H1 (cell line): ENCODE data around the gene SEMA6A. TPM values are rescaled to one million over a fixed set of nuclear protein-coding genes. Genes with fewer than 3 reads are reported as not detected.
A peak's percentile ranks its signal among the peaks of the same experiment; 100 is the strongest.

Experiments
- CTCF ChIA-PET: fragments of 300-600 bp; sonication (Branson Sonifier 250); formaldehyde crosslinking; loops from one replicate; lab custom pipeline; 2021; ENCODE audit not compliant: partially characterized antibody; lab: Charles Lee
- POLR2A ChIA-PET: fragments of 300-600 bp; sonication (Branson Sonifier 250); formaldehyde crosslinking; loops from one replicate; lab custom pipeline; 2021; ENCODE audit warnings: inconsistent platforms; ENCODE audit not compliant: partially characterized antibody; lab: Charles Lee
- DNase-seq, 2 experiments: peaks; one replicate each; pipeline versions ENCODE4 v3.0.0 to v3.0.0-alpha.2; 2010 to 2022; ENCODE audit warnings: low spot score in 2 of 2, low read depth in 1 of 2, mixed read lengths in 1 of 2
- FAIRE-seq: peaks from 2 replicates; lab custom pipeline; 2011; peaks lifted over from hg19 to GRCh38; lab: Jason Lieb, UNC
- H2AFZ ChIP-seq: 2 replicates; pipeline ENCODE4 v1.8.1; 2012; ENCODE audit warnings: low read length, inconsistent platforms
- H2AK5ac ChIP-seq: 2 replicates; pipeline ENCODE4 v1.6.1; 2013; ENCODE audit warnings: low read depth, low read length
- H2BK120ac ChIP-seq: replicated peaks from 2 replicates; pipeline ENCODE3; 2013; ENCODE audit warnings: low read depth, low read length, inconsistent platforms
- H2BK12ac ChIP-seq: 2 replicates; pipeline ENCODE4 v1.6.1; 2013; ENCODE audit warnings: low read depth, low read length
- H2BK15ac ChIP-seq: 2 replicates; pipeline ENCODE4 v1.6.1; 2013; ENCODE audit warnings: low read length
- H2BK20ac ChIP-seq: 2 replicates; pipeline ENCODE4 v1.6.1; 2013; ENCODE audit warnings: low read length
- H2BK5ac ChIP-seq: 2 replicates; pipeline ENCODE4 v1.6.1; 2013; ENCODE audit warnings: low read depth, low read length
- H3K14ac ChIP-seq: 2 replicates; pipeline ENCODE4 v1.6.1; 2013; ENCODE audit warnings: inconsistent platforms; ENCODE audit not compliant: insufficient read length
- H3K18ac ChIP-seq: 2 replicates; pipeline ENCODE4 v1.6.1; 2013; ENCODE audit warnings: low read length; ENCODE audit errors: extremely low read depth
- H3K23ac ChIP-seq: 2 replicates; pipeline ENCODE4 v1.6.1; 2013; ENCODE audit warnings: inconsistent platforms; ENCODE audit not compliant: insufficient read length
- H3K23me2 ChIP-seq: 2 replicates; pipeline ENCODE4 v1.6.1; 2013; ENCODE audit warnings: low read depth, low read length
- H3K27ac ChIP-seq: 2 replicates; pipeline ENCODE4 v1.6.1; 2011; ENCODE audit warnings: low read depth, low read length, inconsistent platforms
- H3K27me3 ChIP-seq, 4 experiments: replicated peaks in 1 of 4; 1 replicate in 1 of 4; 2 replicates in 3 of 4; pipeline versions ENCODE4 v1.6.1 to v1.8.1; 2011 to 2013; ENCODE audit warnings: low read length in 3 of 4, mild to moderate bottlenecking in 3 of 4, inconsistent platforms in 2 of 4, mixed read lengths in 2 of 4, moderate library complexity in 1 of 4; ENCODE audit not compliant: control insufficient read depth in 3 of 4, insufficient read depth in 3 of 4; ENCODE audit errors: extremely low read depth in 1 of 4
- H3K36me3 ChIP-seq, 4 experiments: 2 replicates each; pipeline versions ENCODE4 v1.6.1 to v1.8.1; 2011 to 2013; ENCODE audit warnings: mild to moderate bottlenecking in 4 of 4, low read length in 3 of 4, moderate library complexity in 2 of 4, control low read depth in 1 of 4, inconsistent platforms in 1 of 4; ENCODE audit not compliant: insufficient read depth in 4 of 4, control insufficient read depth in 2 of 4
- H3K4ac ChIP-seq: replicated peaks from 2 replicates; pipeline ENCODE3; 2013; ENCODE audit warnings: low read length, low read depth, mixed read lengths, inconsistent platforms; ENCODE audit not compliant: insufficient read length
- H3K4me1 ChIP-seq, 4 experiments: replicated peaks in 1 of 4; 1 replicate in 1 of 4; 2 replicates in 3 of 4; pipeline versions ENCODE4 v1.6.1 to v1.8.1; 2011 to 2013; ENCODE audit warnings: low read length in 3 of 4, inconsistent platforms in 2 of 4, mixed read lengths in 1 of 4; ENCODE audit not compliant: insufficient read depth in 4 of 4, control insufficient read depth in 3 of 4
- H3K4me2 ChIP-seq, 2 experiments: 2 replicates each; pipeline versions ENCODE4 v1.6.1 to v1.8.1; 2011 to 2013; ENCODE audit warnings: low read depth in 2 of 2, low read length in 2 of 2, control low read depth in 1 of 2, inconsistent platforms in 1 of 2, mild to moderate bottlenecking in 1 of 2; ENCODE audit not compliant: insufficient read depth in 1 of 2
- H3K4me3 ChIP-seq, 4 experiments: fragments of 200-600, 300-600 bp in 1 of 4; sonication (generic), shearing (Covaris generic), sonication (Bioruptor Twin) in 1 of 4; 2 replicates each; pipeline versions ENCODE4 v1.5.1 to v1.8.1; 2011 to 2016; ENCODE audit warnings: low read length in 4 of 4, low read depth in 3 of 4, control low read depth in 2 of 4, inconsistent platforms in 2 of 4, mild to moderate bottlenecking in 2 of 4, mixed read lengths in 1 of 4, moderate library complexity in 1 of 4; ENCODE audit not compliant: insufficient read depth in 2 of 4; ENCODE audit errors: extremely low read depth in 1 of 4
- H3K56ac ChIP-seq: replicated peaks from 2 replicates; pipeline ENCODE3; 2013; ENCODE audit warnings: low read depth, mild to moderate bottlenecking, mixed read lengths, low read length, inconsistent platforms; ENCODE audit not compliant: insufficient read length
- H3K79me1 ChIP-seq: 2 replicates; pipeline ENCODE4 v1.6.1; 2013; ENCODE audit warnings: low read depth, low read length, control low read depth
- H3K79me2 ChIP-seq, 2 experiments: 2 replicates each; pipeline versions ENCODE4 v1.6.1 to v1.8.1; 2012 to 2013; ENCODE audit warnings: low read length in 2 of 2, mild to moderate bottlenecking in 2 of 2, inconsistent platforms in 1 of 2; ENCODE audit not compliant: insufficient read depth in 2 of 2, control insufficient read depth in 1 of 2
- H3K9ac ChIP-seq, 4 experiments: replicated peaks in 1 of 4; 1 replicate in 1 of 4; 2 replicates in 3 of 4; pipeline versions ENCODE4 v1.6.1 to v1.8.1; 2011 to 2013; ENCODE audit warnings: low read depth in 3 of 4, low read length in 3 of 4, control low read depth in 2 of 4, mild to moderate bottlenecking in 2 of 4, moderate library complexity in 2 of 4, inconsistent platforms in 1 of 4; ENCODE audit errors: extremely low read depth in 1 of 4
- H3K9me3 ChIP-seq, 2 experiments: 2 replicates each; pipeline versions ENCODE4 v1.6.1 to v1.8.1; 2012 to 2013; ENCODE audit warnings: mild to moderate bottlenecking in 2 of 2, moderate library complexity in 2 of 2, control low read depth in 1 of 2, inconsistent platforms in 1 of 2, low read depth in 1 of 2, low read length in 1 of 2, mixed read lengths in 1 of 2; ENCODE audit not compliant: insufficient read depth in 2 of 2
- H4K20me1 ChIP-seq, 2 experiments: replicated peaks in 1 of 2; 2 replicates each; pipeline versions ENCODE3 to v1.8.1; 2011 to 2013; ENCODE audit warnings: inconsistent platforms in 2 of 2, low read length in 2 of 2, mild to moderate bottlenecking in 1 of 2; ENCODE audit not compliant: insufficient read depth in 2 of 2, control insufficient read depth in 1 of 2
- H4K5ac ChIP-seq: 2 replicates; pipeline ENCODE4 v1.6.1; 2013; ENCODE audit warnings: low read length, low read depth, mixed read lengths, inconsistent platforms; ENCODE audit not compliant: insufficient read length
- H4K8ac ChIP-seq: 2 replicates; pipeline ENCODE4 v1.8.0; 2013; ENCODE audit warnings: mild to moderate bottlenecking, moderate library complexity, low read length, inconsistent platforms; ENCODE audit not compliant: insufficient read depth; ENCODE audit errors: extremely low read depth
- H4K91ac ChIP-seq: replicated peaks from 2 replicates; pipeline ENCODE3; 2013; ENCODE audit warnings: low read length, mixed read lengths, inconsistent platforms; ENCODE audit not compliant: insufficient read length
- CBX8 ChIP-seq: fragments of 300-800, 300-1000 bp; sonication (generic); IDR thresholded peaks from 2 replicates; pipeline ENCODE4 v1.7.1; 2016; ENCODE audit warnings: low read depth, low read length, borderline replicate concordance
- POLR2A ChIP-seq, 2 experiments: IDR thresholded peaks; 1 replicate in 1 of 2; 2 replicates in 1 of 2; pipeline ENCODE4 v1.6.1; 2011; ENCODE audit warnings: low read depth in 2 of 2, low read length in 2 of 2, mild to moderate bottlenecking in 2 of 2; ENCODE audit errors: control extremely low read depth in 1 of 2
- POLR2AphosphoS5 ChIP-seq: IDR thresholded peaks from 2 replicates; pipeline ENCODE4 v1.6.1; 2011; ENCODE audit warnings: low read depth, low read length
- WGBS, 2 experiments: shearing (Covaris generic) in 1 of 2; methylation state at CpG; one replicate each; pipeline versions ENCODE4 v1.1.6 to v1.1.7; 2013 to 2015; ENCODE audit warnings: low lambda C conversion rate in 2 of 2, mixed read lengths in 2 of 2, inconsistent platforms in 1 of 2, low coverage in 1 of 2, missing lambda C conversion rate in 1 of 2; ENCODE audit not compliant: insufficient replicate concordance in 2 of 2, insufficient coverage in 1 of 2, insufficient read length in 1 of 2; ENCODE audit errors: extremely low coverage in 1 of 2, missing lambda C conversion rate in 1 of 2; 5-methylcytosine and 5-hydroxymethylcytosine counted together
- polyA plus RNA-seq, 7 experiments: library from polyadenylated mRNA; depleted of rRNA in 3 of 7; stranded (reverse) in 5 of 7; unstranded in 2 of 7; fragments of >200 nt in 5 of 7; fragments of 200-250 nt in 2 of 7; gene quantifications; 1 replicate in 5 of 7; 2 replicates in 1 of 7; 4 replicates in 1 of 7; pipeline versions ENCODE4 v1.2.1 to v1.2.3, GENCODE V29; 2011 to 2013; ENCODE audit warnings: missing spikeins in 2 of 7, mixed read lengths in 2 of 7
- total RNA-seq: library from RNA; stranded (reverse); fragmentation: NEBNext Ultra II Directional; extraction: Animal tissue kit (Norgen Biotek cat#: 25700); gene quantifications from 2 replicates; pipeline ENCODE4 v1.2.1, GENCODE V29; 2021

The SEMA6A gene
- total and polyA plus RNA-seq, 2 of the 8 experiments (the other 6 are each of a cell fraction or from before 2014, with no cell fraction given), result 78.3 to 277 TPM

- peak in 1 of 2 experiments; percentile 57 for DNase-seq
- Histone ChIP-seq H2AK5ac (no peak overlapping the region), H2BK120ac (no peak overlapping the region), H2BK20ac (no peak overlapping the region), H3K27me3 (peaks cover 0 to 17% (median 4%) of the 10 kb centered on the region in 4 experiments; a peak in 4 of 7 replicates), H3K56ac (no peak overlapping the region), H2BK15ac (no peak overlapping the region), H4K20me1 (peaks cover 0 to 3% of the 10 kb centered on the region in 2 experiments), H2BK5ac (no peak overlapping the region), H3K4ac (no peak overlapping the region), H4K91ac (no peak overlapping the region), H3K4me1 (peaks cover 4 to 35% (median 17%) of the 10 kb centered on the region in 4 experiments), H3K79me2 (no peaks in the 10 kb centered on the region), H2AFZ (no peak overlapping the region), H3K9ac (no peak overlapping the region), H3K14ac (no peak overlapping the region), H4K5ac (no peak overlapping the region), H3K23me2 (no peaks in the 10 kb centered on the region; the same call in 1 of the 2 replicates), H3K18ac (no peak overlapping the region), H4K8ac (no peak overlapping the region), H3K23ac (no peak overlapping the region), H3K4me2 (no peak overlapping the region; a peak in 1 of 4 replicates), H3K27ac (no peak overlapping the region), H3K36me3 (peaks cover under 1 to 20% (median 8%) of the 10 kb centered on the region in 4 experiments; a peak in 6 of 8 replicates)
- POLR2A ChIA-PET, result interaction anchor here (1.0 to 2.2 kb wide), 5 partner anchors 10 to 600 kb away, joined by 3 to 14 read pairs (median 3); no protein-coding TSS in a partner anchor
- WGBS, 2 experiments, result 50% methylated on average over 2 of the region's 2 CpGs; no CpG with 5 or more reads in 1 of the 2 experiments
- FAIRE-seq, result peak; percentile 36
- TF ChIP-seq POLR2AphosphoS5 (peak; percentile 29; the same call in 1 of the 2 replicates), POLR2A (IDR thresholded peaks at IDR 0.05; ENCODE audit: control extremely low read depth in 1 of 2, low read depth in 2 of 2, low read length in 2 of 2) (0 out of 3 replicates have a peak, but pooled peaks of 1 of the 2 experiments have one; percentile 43), CBX8 (no peak)
- TF ChIP-seq, all 59 proteins: peak for 2
- H3K9me3 ChIP-seq, result no peaks in the 10 kb centered on the region
- no peak overlapping the region for H2BK12ac ChIP-seq
- H3K79me1 ChIP-seq, result no peaks in the 10 kb centered on the region; the same call in 1 of the 2 replicates
- no peak overlapping the region for H3K4me3 ChIP-seq
- CTCF ChIA-PET, result interaction anchor here (0.6 to 1.6 kb wide), 7 partner anchors 17 to 1153 kb away, joined by 3 to 4 read pairs (median 3); no protein-coding TSS in a partner anchor
Observed at GRCh38 chr5:116441223-116441622, 133.4 kb downstream of the SEMA6A start.
